SK-N-MC (cell line): Measurements from ENCODE around the gene ZNF134.

Experiments
- DNase-seq: peaks from one replicate; pipeline ENCODE4 v3.0.0-alpha.2; 2011; ENCODE audit warnings: low read depth, low spot score
- H3K27ac ChIP-seq: fragments of 200-600 bp; sonication (generic); 2 replicates; pipeline ENCODE4 v1.5.1; 2016; ENCODE audit warnings: mixed run types
- H3K36me3 ChIP-seq: fragments of 200-600 bp; sonication (generic); 2 replicates; pipeline ENCODE4 v1.6.1; 2017; ENCODE audit warnings: antibody characterized with exemption, low read length, mixed read lengths; ENCODE audit not compliant: insufficient read depth
- H3K4me3 ChIP-seq: fragments of 200-600 bp; sonication (generic); 2 replicates; pipeline ENCODE4 v1.5.1; 2016
- H3K9ac ChIP-seq: fragments of 200-600 bp; sonication (generic); 2 replicates; pipeline ENCODE4 v1.8.0; 2017; ENCODE audit warnings: mixed run types, mixed read lengths; ENCODE audit not compliant: insufficient read length
- H3K9me3 ChIP-seq: fragments of 200-600 bp; sonication (generic); 2 replicates; pipeline ENCODE4 v1.6.1; 2017; ENCODE audit warnings: low read depth, mild to moderate bottlenecking, antibody characterized with exemption, low read length, moderate library complexity, mixed read lengths
- EZH2 ChIP-seq: fragments of 200-600 bp; sonication (generic); IDR thresholded peaks from one replicate; pipeline ENCODE4 v1.6.1; 2017; ENCODE audit warnings: antibody characterized with exemption
- FOXP2 ChIP-seq: optimal IDR thresholded peaks from 2 replicates; pipeline ENCODE3; 2011; ENCODE audit warnings: mild to moderate bottlenecking, moderate library complexity; ENCODE audit not compliant: insufficient read depth; ENCODE audit errors: extremely low read length, control extremely low read depth
- POLR2AphosphoS5 ChIP-seq: IDR thresholded peaks from 2 replicates; pipeline ENCODE4 v1.6.1; 2012; ENCODE audit warnings: mild to moderate bottlenecking, low read depth, low read length, borderline replicate concordance

The ZNF134 gene

GRCh38 chr19:57613941-57614743 is at the start of gene ZNF134:
Gene ZNF134, plus strand, starts transcription at chr19:57614242. Its CDS starts 5,227 bp downstream, at chr19:57619469.
- Histone ChIP-seq H3K9ac (peak within 1 kb of the TSS; percentile 89), H3K9me3 (peaks cover 41% of the 10 kb centered on the region), H3K27ac (peak within 1 kb of the TSS; percentile 77), H3K36me3 (peaks cover 45% of the 10 kb centered on the region), H3K4me3 (peak within 1 kb of the TSS; percentile 97)
- TF ChIP-seq FOXP2, result no peak
- peak; percentile 80 for TF ChIP-seq POLR2AphosphoS5
- peak; percentile 47 for DNase-seq

DNA sequence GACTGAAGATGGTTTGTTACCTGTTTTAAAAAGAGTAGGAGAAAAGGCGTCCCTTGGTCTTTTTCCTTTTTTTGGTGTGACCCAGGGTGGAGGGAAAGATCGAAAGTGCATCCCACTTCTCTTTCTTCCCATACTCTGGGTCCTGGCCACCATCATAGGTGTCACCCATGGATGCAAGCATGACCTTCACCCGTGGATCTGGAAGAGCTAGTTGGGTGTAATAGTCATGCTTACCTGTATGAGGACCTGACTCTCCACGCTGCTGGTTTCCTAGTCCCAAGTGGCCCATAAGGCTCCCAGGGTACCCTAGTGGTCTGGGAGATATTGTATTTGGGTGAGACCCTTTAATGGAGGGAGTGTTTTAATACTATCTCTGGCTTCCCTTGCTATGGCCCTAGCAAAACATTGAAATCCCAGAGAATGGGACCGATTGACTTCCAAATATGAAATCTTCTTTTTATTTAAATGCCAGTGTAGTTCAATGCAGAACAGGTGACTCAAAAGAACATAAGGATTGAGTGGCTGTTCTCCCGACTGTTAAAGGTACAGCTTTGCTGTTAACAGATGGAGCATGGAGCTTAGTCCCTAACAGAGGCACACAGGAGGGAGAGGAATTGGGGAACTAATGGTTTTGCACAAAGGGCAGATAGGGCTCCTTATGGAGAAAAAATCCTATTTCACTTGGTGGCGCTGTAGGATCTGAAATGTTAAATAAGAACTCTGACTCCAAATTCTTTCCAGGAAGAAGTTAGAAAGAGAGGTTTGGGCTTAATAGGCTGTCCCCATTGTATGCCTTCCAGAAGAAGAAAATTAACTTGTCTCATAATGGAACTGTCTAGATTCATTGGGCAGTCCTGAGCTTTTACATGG is 47.4 kb upstream of the ZNF134 start:
- TF ChIP-seq FOXP2 (no peak), POLR2AphosphoS5 (no peak), EZH2 (no peak)
- no peaks in the 10 kb centered on the region for H3K36me3 ChIP-seq
- no peak overlapping the region for H3K4me3 ChIP-seq
- H3K9me3 ChIP-seq, result no peaks in the 10 kb centered on the region
- no peak overlapping the region for H3K9ac ChIP-seq
- no peak for DNase-seq
- no peak overlapping the region for H3K27ac ChIP-seq

DNA sequence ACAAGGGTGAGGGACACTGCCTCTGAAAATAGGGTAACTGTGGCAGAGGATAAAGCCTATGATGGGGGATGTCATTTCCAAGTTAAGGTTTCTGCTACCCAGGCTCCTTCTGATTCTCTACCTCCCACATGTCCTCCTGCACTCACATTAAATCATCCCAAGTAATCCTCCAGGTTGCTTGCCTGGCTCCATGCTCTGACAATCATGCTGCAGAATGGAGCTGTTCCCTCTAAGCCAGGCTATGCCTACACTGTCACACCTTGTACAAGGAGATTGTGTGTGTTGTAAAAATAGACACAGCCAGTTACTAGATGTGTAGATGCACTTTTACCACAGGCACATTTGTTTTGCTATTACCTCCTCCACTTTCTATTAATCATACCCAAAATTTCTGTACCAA is 43.3 kb upstream of the ZNF134 start:
- no peak overlapping the region for H3K27ac ChIP-seq
- peaks cover 37% of the 10 kb centered on the region for H3K36me3 ChIP-seq
- TF ChIP-seq POLR2AphosphoS5 (no peak), EZH2 (no peak), FOXP2 (no peak)
- no peak for DNase-seq
- H3K9ac ChIP-seq, result no peak overlapping the region
- no peak overlapping the region for H3K4me3 ChIP-seq
- peaks cover 24% of the 10 kb centered on the region; the same call in 1 of the 2 replicates for H3K9me3 ChIP-seq

GRCh38 chr19:57572415-57572947 is 41.6 kb upstream of the ZNF134 start:
- Histone ChIP-seq H3K27ac (no peak overlapping the region), H3K36me3 (peaks cover 55% of the 10 kb centered on the region), H3K4me3 (no peak overlapping the region), H3K9ac (no peak overlapping the region), H3K9me3 (peaks cover 30% of the 10 kb centered on the region)
- TF ChIP-seq EZH2, result no peak
- TF ChIP-seq POLR2AphosphoS5, result no peak
- no peak for TF ChIP-seq FOXP2
- DNase-seq, result no peak

- no peak overlapping the region for H3K27ac ChIP-seq
- H3K36me3 ChIP-seq, result peaks cover 56% of the 10 kb centered on the region
- peaks cover 34% of the 10 kb centered on the region for H3K9me3 ChIP-seq
- H3K9ac ChIP-seq, result no peak overlapping the region
- TF ChIP-seq EZH2 (no peak), POLR2AphosphoS5 (no peak), FOXP2 (no peak)
- no peak overlapping the region for H3K4me3 ChIP-seq
- no peak for DNase-seq
Measured at GRCh38 chr19:57576661-57577060, 37.4 kb upstream of the ZNF134 start.

- no peak within 1 kb of the TSS for H3K27ac ChIP-seq
- H3K36me3 ChIP-seq, result peaks cover 39% of the 10 kb centered on the region
- peak within 1 kb of the TSS; percentile 93 for H3K4me3 ChIP-seq
- DNase-seq, result peak; percentile 93
- TF ChIP-seq POLR2AphosphoS5, result peak; percentile 68
- no peak for TF ChIP-seq EZH2
- TF ChIP-seq FOXP2, result no peak
- H3K9me3 ChIP-seq, result peaks cover 22% of the 10 kb centered on the region
- H3K9ac ChIP-seq, result peak within 1 kb of the TSS; percentile 86
Measured at GRCh38 chr19:57578487-57579205, 35.4 kb upstream of the ZNF134 start, which contains the start of gene ZNF416. Gene ZNF416, minus strand, starts transcription at chr19:57578911. Its CDS starts 207 bp downstream, at chr19:57578704.

- peaks cover 5% of the 10 kb centered on the region; the same call in 1 of the 2 replicates for H3K9me3 ChIP-seq
- no peak overlapping the region for H3K4me3 ChIP-seq
- no peak overlapping the region for H3K27ac ChIP-seq
- TF ChIP-seq EZH2 (no peak), POLR2AphosphoS5 (no peak), FOXP2 (no peak)
- H3K36me3 ChIP-seq, result no peaks in the 10 kb centered on the region
- no peak for DNase-seq
- no peak overlapping the region for H3K9ac ChIP-seq
Measured at GRCh38 chr19:57583104-57583520, 30.9 kb upstream of the ZNF134 start.

DNA sequence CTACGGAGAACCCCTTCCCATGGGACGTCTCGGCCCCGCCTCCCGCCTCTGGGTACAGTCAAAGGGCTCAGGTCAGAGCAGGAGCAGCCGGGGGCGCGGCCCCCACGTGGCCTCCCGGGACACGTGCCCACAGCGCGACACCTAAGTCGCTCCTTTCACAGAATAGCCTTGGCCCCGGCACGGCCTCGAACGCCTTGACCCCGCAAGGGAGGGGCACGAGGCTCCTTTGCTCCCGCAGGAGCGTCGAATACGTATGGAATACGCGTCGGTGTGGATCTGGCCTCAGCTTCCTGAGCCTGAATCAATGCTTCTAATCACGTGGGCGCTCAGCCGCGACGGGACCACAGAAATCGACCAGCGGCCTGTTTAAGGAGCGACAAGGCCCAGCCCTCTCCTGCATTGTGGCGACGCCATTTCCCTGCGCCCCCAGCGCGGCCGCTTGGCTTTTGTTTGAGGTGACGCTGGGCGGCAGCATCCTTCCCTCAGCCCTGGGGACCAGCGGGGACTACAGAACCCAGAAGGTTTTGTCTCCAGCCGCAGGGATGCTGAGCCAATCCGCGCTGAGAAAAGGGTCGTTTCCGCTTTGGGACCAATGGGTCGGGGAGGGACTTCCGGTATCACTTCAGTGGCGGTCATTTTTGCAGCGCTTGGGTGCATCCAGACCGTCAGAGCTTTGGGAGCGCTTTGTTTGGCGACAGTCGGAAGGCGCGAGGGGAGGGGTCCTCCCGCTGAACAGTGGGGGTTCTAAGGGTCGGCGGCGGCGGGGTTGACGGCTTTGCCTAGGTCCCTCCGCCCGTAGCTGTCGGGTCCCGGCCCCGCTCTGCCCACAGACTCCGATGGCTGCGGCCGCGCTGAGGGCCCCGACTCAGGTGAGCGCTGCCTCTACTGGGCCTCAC is 30.3 kb upstream of the ZNF134 start, which contains the start of gene ZIK1:
ZIK1 (plus strand) TSS at position 625 of the 896 bp plus-strand sequence; CDS start at position 837, 212 bp downstream.
- no peak within 1 kb of the TSS for H3K9ac ChIP-seq
- TF ChIP-seq FOXP2 (no peak), POLR2AphosphoS5 (peak; percentile 15; the same call in 1 of the 2 replicates), EZH2 (no peak)
- no peak within 1 kb of the TSS for H3K27ac ChIP-seq
- H3K36me3 ChIP-seq, result no peaks in the 10 kb centered on the region
- H3K9me3 ChIP-seq, result peaks cover 5% of the 10 kb centered on the region; the same call in 1 of the 2 replicates
- H3K4me3 ChIP-seq, result peak within 1 kb of the TSS; percentile 35
- DNase-seq, result no peak
